Measurements from ENCODE around the gene RETREG1. TPM values are rescaled to one million over a fixed set of nuclear protein-coding genes. Genes with fewer than 3 reads are reported as not detected.

Gene RETREG1
- total RNA-seq, 1 experiment from 2014 or later, result 3.4 TPM

DNA sequence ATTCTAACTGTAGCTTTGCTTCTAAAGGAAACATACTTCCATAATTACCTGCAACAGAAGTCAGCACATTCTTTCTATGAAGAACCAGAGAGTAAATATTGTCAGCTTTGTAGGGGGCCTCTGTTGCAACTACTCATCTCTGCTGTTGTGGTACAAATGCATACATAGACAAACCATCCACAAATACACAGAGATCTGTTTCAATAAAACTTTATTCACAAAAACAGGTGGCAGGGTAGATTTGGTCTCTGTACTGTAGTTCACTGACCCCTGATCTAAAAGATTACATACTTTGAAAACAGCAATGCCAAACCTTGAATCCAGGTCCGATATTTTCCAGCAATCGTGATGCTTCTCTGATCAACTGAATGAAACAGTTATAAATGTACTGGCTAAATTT is 44.9 kb upstream of the RETREG1 start:
- H3K4me2 ChIP-seq (ENCODE audit: insufficient read depth, insufficient read length, low read length), result no peak overlapping the region
- H2AK5ac ChIP-seq (ENCODE audit: insufficient read length, low read length), result no peak overlapping the region
- no peaks in the 10 kb centered on the region for H3K4me1 ChIP-seq (ENCODE audit: insufficient read depth, low read length)
- H3K79me1 ChIP-seq (ENCODE audit: insufficient read depth, low read depth, low read length, poor library complexity, severe bottlenecking), result no peaks in the 10 kb centered on the region
- no peak for DNase-seq
- H3K14ac ChIP-seq (ENCODE audit: insufficient read depth, low read length), result no peak overlapping the region
- H4K5ac ChIP-seq (ENCODE audit: insufficient read length, low read depth, low read length), result no peak overlapping the region
- peaks cover 16 to 26% (median 24%) of the 10 kb centered on the region in 3 experiments; a peak in 6 of 7 replicates for H3K36me3 Mint-ChIP-seq (ENCODE audit: insufficient read depth in 1 of 3, low read depth in 3 of 3)
- H3K79me2 ChIP-seq (ENCODE audit: insufficient read depth, low read length), result no peaks in the 10 kb centered on the region
- no peak overlapping the region for H3K4me3 Mint-ChIP-seq
- no peaks in the 10 kb centered on the region for H4K20me1 ChIP-seq (ENCODE audit: control insufficient read depth, insufficient read depth, insufficient read length)
- peaks cover 2% of the 10 kb centered on the region for H3K27me3 Mint-ChIP-seq (ENCODE audit: low read depth)
- no peak overlapping the region for H3K9ac ChIP-seq (ENCODE audit: extremely low read depth, insufficient read length, low read length)
- H3K23me2 ChIP-seq (ENCODE audit: insufficient read length, low read depth, low read length, poor library complexity, severe bottlenecking), result no peaks in the 10 kb centered on the region
- H3K4ac ChIP-seq (ENCODE audit: low read depth, low read length), result no peak overlapping the region
- no peak overlapping the region for H3K18ac ChIP-seq (ENCODE audit: insufficient read length, low read depth, low read length)
- H2BK20ac ChIP-seq (ENCODE audit: low read depth, low read length, poor library complexity, severe bottlenecking), result no peak overlapping the region
- H2BK5ac ChIP-seq (ENCODE audit: insufficient read length, low read length), result no peak overlapping the region
- H3K27ac Mint-ChIP-seq, result no peak overlapping the region
- no peaks in the 10 kb centered on the region for H3K27me3 ChIP-seq (ENCODE audit: insufficient read depth, low read length)
- H4K91ac ChIP-seq (ENCODE audit: insufficient read length, low read depth, low read length), result no peak overlapping the region
- H2BK120ac ChIP-seq (ENCODE audit: low read depth, low read length, poor library complexity, severe bottlenecking), result no peak overlapping the region
- no peak overlapping the region for H4K8ac ChIP-seq (replicated peaks; ENCODE audit: insufficient read length, low read depth, low read length)
- no peak overlapping the region for H2BK12ac ChIP-seq (ENCODE audit: insufficient read length, low read depth, low read length)
- no CpG with 5 or more reads among the region's 2 CpGs for WGBS (ENCODE audit: extremely low coverage, insufficient read length, low lambda C conversion rate)
- no peak overlapping the region for H2AFZ ChIP-seq (ENCODE audit: low read length)
- no peak overlapping the region for H3K23ac ChIP-seq (ENCODE audit: insufficient read length, low read depth, low read length)
- no peak overlapping the region for H2BK15ac ChIP-seq (ENCODE audit: low read depth, low read length)
- TF ChIP-seq CTCF (conservative IDR thresholded peaks at IDR 0.05), result no peak
- no peak overlapping the region for H3K56ac ChIP-seq (ENCODE audit: insufficient read length, low read depth, low read length)
- no peak overlapping the region for H3K27ac ChIP-seq (ENCODE audit: insufficient read length, low read depth, low read length)
- no peaks in the 10 kb centered on the region for H3K9me3 ChIP-seq (ENCODE audit: control insufficient read depth, low read depth, low read length)
- H3K4me1 Mint-ChIP-seq, result no peaks in the 10 kb centered on the region
- H3T11ph ChIP-seq (ENCODE audit: low read length), result no peak overlapping the region
- H3K9me3 Mint-ChIP-seq, result peaks cover 4 to 8% of the 10 kb centered on the region in 2 experiments; a peak in 3 of 5 replicates
